PC-9 (cell line): ENCODE data around the gene CHST3. TPM values are rescaled to one million over a fixed set of nuclear protein-coding genes. Genes with fewer than 3 reads are reported as not detected.

Experiments
- BruUV-seq: library from RNA; stranded (reverse); fragments of 400-500 nt; replicated peaks from 2 replicates; lab custom pipeline; 2021; lab: Mats Ljungman, UMichigan
- CTCF ChIA-PET: fragments of 300-600 bp; sonication (Branson Sonifier 250); formaldehyde crosslinking; loops from one replicate; lab custom pipeline; 2022; ENCODE audit warnings: antibody characterized with exemption; lab: Charles Lee
- POLR2A ChIA-PET: fragments of 300-600 bp; sonication (Branson Sonifier 250); formaldehyde crosslinking; loops from one replicate; lab custom pipeline; 2022; ENCODE audit warnings: antibody characterized with exemption; ENCODE audit not compliant: unreplicated experiment; lab: Charles Lee
- DNase-seq, 2 experiments: peaks; one replicate each; pipeline versions ENCODE4 v3.0.0 to v3.0.0-alpha.2; 2015 to 2022; ENCODE audit warnings: mixed read lengths in 1 of 2
- H2AFZ ChIP-seq: fragments of 200-600 bp; sonication (generic); 2 replicates; pipeline ENCODE4 v1.8.1; 2017; ENCODE audit warnings: antibody characterized with exemption
- H3F3A ChIP-seq: fragments of 200-600 bp; sonication (generic); 2 replicates; pipeline ENCODE4 v1.8.1; 2017; ENCODE audit warnings: antibody characterized with exemption, mild to moderate bottlenecking, low read depth; ENCODE audit not compliant: insufficient read depth
- H3K27ac ChIP-seq: fragments of 200-600 bp; sonication (generic); 2 replicates; pipeline ENCODE4 v1.6.1; 2016; ENCODE audit warnings: mixed run types
- H3K27me3 ChIP-seq: fragments of 200-600 bp; sonication (generic); 2 replicates; pipeline ENCODE4 v1.6.1; 2016; ENCODE audit warnings: low read depth, mixed run types; ENCODE audit not compliant: insufficient read depth
- H3K36me3 ChIP-seq: fragments of 200-600 bp; sonication (generic); 2 replicates; pipeline ENCODE4 v1.6.1; 2016; ENCODE audit warnings: low read depth, mixed run types
- H3K4me1 ChIP-seq: fragments of 200-600 bp; sonication (generic); replicated peaks from 2 replicates; pipeline ENCODE4 v1.6.1; 2016; ENCODE audit warnings: mixed run types; ENCODE audit not compliant: insufficient read depth
- H3K4me2 ChIP-seq: fragments of 200-600 bp; sonication (generic); 2 replicates; pipeline ENCODE4 v1.6.1; 2017; ENCODE audit warnings: mixed run types
- H3K4me3 ChIP-seq: fragments of 200-600 bp; sonication (generic); 2 replicates; pipeline ENCODE4 v1.6.1; 2016; ENCODE audit warnings: mixed run types
- H3K79me2 ChIP-seq: fragments of 200-600 bp; sonication (generic); 2 replicates; pipeline ENCODE4 v1.6.1; 2017; ENCODE audit warnings: low read depth, mixed run types
- H3K9me2 ChIP-seq: fragments of 200-600 bp; sonication (generic); 2 replicates; pipeline ENCODE4 v1.8.1; 2017; ENCODE audit warnings: mild to moderate bottlenecking; ENCODE audit not compliant: insufficient read depth
- H3K9me3 ChIP-seq: fragments of 200-600 bp; sonication (generic); 2 replicates; pipeline ENCODE4 v1.8.1; 2016; ENCODE audit warnings: low read depth; ENCODE audit not compliant: insufficient read depth
- H4K20me1 ChIP-seq: fragments of 200-600 bp; sonication (generic); 2 replicates; pipeline ENCODE4 v1.8.1; 2017; ENCODE audit not compliant: insufficient read depth
- EZH2 ChIP-seq: fragments of 200-600 bp; sonication (generic); IDR thresholded peaks from 2 replicates; pipeline ENCODE4 v1.8.0; 2017; ENCODE audit warnings: antibody characterized with exemption, low read depth
- intact Hi-C: fragments of 100-400 bp; cut with micrococcal nuclease; formaldehyde crosslinking; loops from one replicate; pipeline ENCODE4 v1.10.0; 2022; ENCODE audit not compliant: unreplicated experiment
- total RNA-seq: library from RNA; stranded (reverse); gene quantifications from 2 replicates; pipeline ENCODE4 v1.2.3, GENCODE V29; 2021
- TF ChIP-seq, protein P1 (sequence below): fragments of 200-600 bp; sonication (generic); conservative IDR thresholded peaks from 2 replicates; pipeline ENCODE4 v1.6.1; 2017; ENCODE audit warnings: mixed run types, antibody characterized with exemption, mild to moderate bottlenecking, moderate library complexity

CHST3 gene
- total RNA-seq, 1 experiment from 2014 or later, result 23.3 TPM

DNA sequence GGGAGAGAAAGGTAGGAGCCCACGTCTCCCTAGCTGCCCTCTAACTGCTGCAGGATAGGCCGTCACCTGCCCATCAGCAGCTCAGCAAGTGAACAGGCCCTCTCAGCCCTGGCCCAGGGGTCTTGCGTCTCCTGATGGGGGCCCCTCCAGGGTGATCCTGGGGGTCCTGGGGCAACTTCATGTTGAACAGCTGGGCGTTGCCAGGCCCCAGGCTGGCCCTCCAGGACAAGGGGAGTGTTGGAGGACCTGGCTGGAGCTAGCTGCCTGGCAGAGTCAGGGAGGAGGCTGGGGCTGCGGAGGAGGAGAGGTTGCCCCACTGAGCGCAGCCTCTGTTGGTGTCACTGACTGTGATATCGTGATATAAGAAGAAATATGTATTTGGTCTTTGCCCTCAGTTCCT lies 89.5 kb downstream of the CHST3 start:
- Histone ChIP-seq H2AFZ (no peak overlapping the region), H3K4me1 (0 out of 2 replicates have a peak, but pooled peaks cover 3% of the 10 kb centered on the region), H3K27ac (no peak overlapping the region), H4K20me1 (no peaks in the 10 kb centered on the region), H3K79me2 (no peaks in the 10 kb centered on the region), H3K36me3 (no peaks in the 10 kb centered on the region), H3K27me3 (no peaks in the 10 kb centered on the region), H3K9me2 (no peaks in the 10 kb centered on the region), H3K4me3 (no peak overlapping the region), H3K9me3 (peaks cover 5% of the 10 kb centered on the region; the same call in 1 of the 2 replicates), H3K4me2 (no peak overlapping the region), H3F3A (no peaks in the 10 kb centered on the region)
- no peak for DNase-seq
- CTCF ChIA-PET, result no interaction called here
- intact Hi-C loops, result no loop called here
- TF ChIP-seq, protein P1, sequence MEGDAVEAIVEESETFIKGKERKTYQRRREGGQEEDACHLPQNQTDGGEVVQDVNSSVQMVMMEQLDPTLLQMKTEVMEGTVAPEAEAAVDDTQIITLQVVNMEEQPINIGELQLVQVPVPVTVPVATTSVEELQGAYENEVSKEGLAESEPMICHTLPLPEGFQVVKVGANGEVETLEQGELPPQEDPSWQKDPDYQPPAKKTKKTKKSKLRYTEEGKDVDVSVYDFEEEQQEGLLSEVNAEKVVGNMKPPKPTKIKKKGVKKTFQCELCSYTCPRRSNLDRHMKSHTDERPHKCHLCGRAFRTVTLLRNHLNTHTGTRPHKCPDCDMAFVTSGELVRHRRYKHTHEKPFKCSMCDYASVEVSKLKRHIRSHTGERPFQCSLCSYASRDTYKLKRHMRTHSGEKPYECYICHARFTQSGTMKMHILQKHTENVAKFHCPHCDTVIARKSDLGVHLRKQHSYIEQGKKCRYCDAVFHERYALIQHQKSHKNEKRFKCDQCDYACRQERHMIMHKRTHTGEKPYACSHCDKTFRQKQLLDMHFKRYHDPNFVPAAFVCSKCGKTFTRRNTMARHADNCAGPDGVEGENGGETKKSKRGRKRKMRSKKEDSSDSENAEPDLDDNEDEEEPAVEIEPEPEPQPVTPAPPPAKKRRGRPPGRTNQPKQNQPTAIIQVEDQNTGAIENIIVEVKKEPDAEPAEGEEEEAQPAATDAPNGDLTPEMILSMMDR, result no peak
- TF ChIP-seq EZH2, result no peak
- POLR2A ChIA-PET, result no interaction called here
- no TSS peak for BruUV-seq

DNA sequence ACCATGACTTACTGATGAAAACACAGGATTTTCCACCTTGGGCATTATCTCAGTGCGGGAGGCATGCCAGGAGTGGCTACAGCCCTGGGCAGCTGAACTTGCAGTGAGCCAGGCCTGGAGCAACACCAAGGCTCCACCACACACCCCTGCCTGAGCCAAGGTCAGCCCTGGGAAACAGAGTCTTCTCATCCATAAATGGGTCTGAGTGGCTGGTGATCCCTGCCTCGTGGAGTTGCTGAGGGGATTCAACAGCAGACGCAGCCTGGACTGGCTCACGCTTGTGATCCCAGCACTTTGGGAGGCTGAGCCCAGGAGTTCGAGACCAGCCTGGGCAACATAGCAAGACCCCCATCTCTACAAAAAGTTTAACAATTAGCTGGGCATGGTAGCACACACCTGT lies 91.9 kb downstream of the CHST3 start:
- DNase-seq, result no peak
- no peaks in the 10 kb centered on the region for H3K9me3 ChIP-seq
- ChIA-PET CTCF (interaction anchor here (0.6 to 1.2 kb wide), 2 partner anchors 136 to 153 kb away, joined by 3 read pairs; no protein-coding TSS in a partner anchor), POLR2A (no interaction called here)
- no peak overlapping the region for H3K4me2 ChIP-seq
- no peak overlapping the region for H3K4me3 ChIP-seq
- H3K4me1 ChIP-seq, result no peaks in the 10 kb centered on the region
- intact Hi-C loops, result no loop called here
- no peaks in the 10 kb centered on the region for H3K27me3 ChIP-seq
- no TSS peak for BruUV-seq
- no peaks in the 10 kb centered on the region for H3K9me2 ChIP-seq
- no peak overlapping the region for H2AFZ ChIP-seq
- H3K27ac ChIP-seq, result no peak overlapping the region
- no peak for TF ChIP-seq EZH2
- TF ChIP-seq, protein P1, result no peak
- no peaks in the 10 kb centered on the region for H4K20me1 ChIP-seq
- no peaks in the 10 kb centered on the region for H3F3A ChIP-seq
- no peaks in the 10 kb centered on the region for H3K36me3 ChIP-seq
- H3K79me2 ChIP-seq, result no peaks in the 10 kb centered on the region

DNA sequence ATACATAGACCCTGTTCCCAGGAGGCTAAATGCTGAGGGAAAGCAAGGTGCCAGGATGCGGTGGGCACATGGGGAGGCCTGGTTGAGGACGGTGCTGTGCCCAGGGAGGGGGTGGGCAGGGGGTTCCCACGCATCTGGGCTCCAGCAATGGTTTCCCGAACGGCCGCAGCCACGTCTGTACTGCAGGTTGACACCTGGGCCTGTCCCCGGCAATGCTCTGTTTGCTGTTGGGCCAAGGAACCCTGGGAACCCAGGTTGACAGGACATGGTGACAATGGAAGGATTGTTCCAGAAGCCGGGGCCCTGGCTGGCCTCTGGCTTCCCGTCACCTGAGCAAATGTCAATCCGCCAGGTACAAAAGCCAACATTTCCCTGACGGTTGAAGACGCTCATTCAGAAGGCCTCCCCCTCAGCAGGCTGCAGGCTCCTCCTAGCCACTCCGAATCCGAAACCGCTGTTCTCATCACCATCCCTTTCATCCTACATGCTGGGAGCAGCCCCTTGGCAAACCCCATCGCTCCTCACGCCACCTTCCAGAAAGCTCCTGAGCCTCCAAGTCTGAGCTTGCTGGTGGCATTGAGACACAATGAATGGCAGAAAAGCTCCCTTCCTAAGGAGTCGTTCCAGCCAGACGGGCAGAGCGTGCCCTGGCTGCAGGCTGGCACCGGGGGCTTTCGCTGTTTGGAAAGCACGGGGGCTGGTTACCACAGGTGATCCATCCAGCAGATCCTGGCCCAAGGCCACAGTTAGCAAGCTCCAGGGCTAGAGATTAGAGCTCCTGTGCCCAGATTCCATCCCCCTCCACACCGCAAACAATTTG lies 92.9 kb downstream of the CHST3 start:
- no peak for DNase-seq
- intact Hi-C loops, result no loop called here
- Histone ChIP-seq H3K4me3 (no peak overlapping the region), H3K27ac (no peak overlapping the region), H2AFZ (no peak overlapping the region), H3F3A (no peaks in the 10 kb centered on the region), H3K36me3 (no peaks in the 10 kb centered on the region), H4K20me1 (no peaks in the 10 kb centered on the region), H3K79me2 (no peaks in the 10 kb centered on the region), H3K27me3 (no peaks in the 10 kb centered on the region), H3K4me1 (no peaks in the 10 kb centered on the region), H3K4me2 (no peak overlapping the region), H3K9me2 (no peaks in the 10 kb centered on the region), H3K9me3 (no peaks in the 10 kb centered on the region)
- TF ChIP-seq EZH2, result no peak
- TF ChIP-seq, protein P1, result no peak
- ChIA-PET CTCF (interaction anchor here (0.6 to 1.2 kb wide), 3 partner anchors 82 to 154 kb away, joined by 3 to 4 read pairs (median 3); no protein-coding TSS in a partner anchor), POLR2A (interaction anchor here (0.6 kb wide), 1 partner anchor 172 kb away, joined by 6 read pairs; no protein-coding TSS in a partner anchor)
- BruUV-seq, result no TSS peak
